ENCODE measurements around the gene GJB1.

DNA sequence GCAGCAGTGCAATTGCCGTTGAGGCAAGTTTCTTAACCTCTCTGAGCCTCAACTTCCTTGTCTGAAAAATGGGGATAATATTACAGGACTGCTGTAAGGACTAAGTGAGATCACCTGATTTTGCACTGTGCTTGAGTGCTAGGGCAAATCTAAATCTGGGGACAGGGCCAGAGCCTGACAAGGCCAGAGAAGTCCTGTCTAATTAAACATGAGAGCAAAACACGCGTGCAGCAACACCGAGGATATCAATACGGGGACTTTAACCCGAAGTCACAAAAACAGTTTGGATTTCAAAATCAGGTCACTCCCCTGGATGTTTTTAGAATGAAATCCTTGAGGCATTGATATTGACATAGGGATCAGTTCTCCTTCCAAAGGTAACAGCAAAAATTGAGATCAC is 5.7 kb upstream of the GJB1 start:
- no peak for TF ChIP-seq POLR2A (IDR thresholded peaks at IDR 0.05)
- TF ChIP-seq, protein P1, sequence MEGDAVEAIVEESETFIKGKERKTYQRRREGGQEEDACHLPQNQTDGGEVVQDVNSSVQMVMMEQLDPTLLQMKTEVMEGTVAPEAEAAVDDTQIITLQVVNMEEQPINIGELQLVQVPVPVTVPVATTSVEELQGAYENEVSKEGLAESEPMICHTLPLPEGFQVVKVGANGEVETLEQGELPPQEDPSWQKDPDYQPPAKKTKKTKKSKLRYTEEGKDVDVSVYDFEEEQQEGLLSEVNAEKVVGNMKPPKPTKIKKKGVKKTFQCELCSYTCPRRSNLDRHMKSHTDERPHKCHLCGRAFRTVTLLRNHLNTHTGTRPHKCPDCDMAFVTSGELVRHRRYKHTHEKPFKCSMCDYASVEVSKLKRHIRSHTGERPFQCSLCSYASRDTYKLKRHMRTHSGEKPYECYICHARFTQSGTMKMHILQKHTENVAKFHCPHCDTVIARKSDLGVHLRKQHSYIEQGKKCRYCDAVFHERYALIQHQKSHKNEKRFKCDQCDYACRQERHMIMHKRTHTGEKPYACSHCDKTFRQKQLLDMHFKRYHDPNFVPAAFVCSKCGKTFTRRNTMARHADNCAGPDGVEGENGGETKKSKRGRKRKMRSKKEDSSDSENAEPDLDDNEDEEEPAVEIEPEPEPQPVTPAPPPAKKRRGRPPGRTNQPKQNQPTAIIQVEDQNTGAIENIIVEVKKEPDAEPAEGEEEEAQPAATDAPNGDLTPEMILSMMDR (IDR thresholded peaks at IDR 0.05) = no peak
